ENCODE results near the gene ATP5F1C.
"Not testable (repeated sequence)": the region's sequence is repeated elsewhere in the genome, so short reads cannot be mapped to it uniquely, and the experiment has no call there.

Gene ATP5F1C

DNA sequence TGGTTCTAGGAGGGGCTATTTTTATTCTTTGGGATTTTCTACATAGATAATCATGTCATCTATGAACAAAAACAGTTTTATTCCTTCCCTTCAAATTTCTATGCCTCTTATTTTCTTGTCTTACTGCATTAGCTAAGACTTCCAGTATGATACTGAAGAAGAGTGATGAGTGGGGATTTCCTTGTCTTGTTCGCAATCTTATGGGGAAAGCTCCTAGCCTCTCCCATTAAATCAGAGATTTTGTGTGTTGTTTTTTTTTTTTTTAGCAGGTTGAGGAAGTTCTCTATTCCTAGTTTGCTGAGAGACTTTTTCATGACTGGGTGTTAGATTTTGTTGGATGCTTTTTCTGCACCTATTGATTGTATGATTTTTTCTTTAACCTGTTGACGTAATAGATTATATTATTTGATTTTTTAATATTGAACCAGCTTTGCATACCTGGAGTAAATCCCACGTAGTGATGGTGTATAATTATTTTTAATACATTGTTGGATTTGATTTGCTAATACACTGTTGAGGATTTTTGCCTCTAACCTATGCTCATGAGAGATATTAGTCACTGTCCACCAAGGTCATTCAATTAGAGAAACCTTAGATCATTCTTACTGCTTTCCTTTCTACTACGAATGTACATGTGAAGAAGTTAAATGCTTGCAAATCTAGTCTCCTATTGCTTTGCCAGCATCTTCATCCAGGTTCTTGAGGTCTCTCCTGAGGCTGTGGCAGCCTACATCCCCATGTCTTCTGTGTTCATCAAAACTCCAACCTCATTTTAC lies 6.5 kb downstream of the ATP5F1C start:
- H3K36me3 ChIP-seq (ENCODE audit: control insufficient read depth, insufficient read depth, low read length) = peaks cover 52% of the 10 kb centered on the region
- WGBS, 2 experiments (ENCODE audit: insufficient coverage in 2 of 2) = 80% methylated on average over 1 of the region's 4 CpGs; no CpG with 5 or more reads in 1 of the 2 experiments
- H3K4me3 ChIP-seq (ENCODE audit: extremely low read depth, insufficient read depth, low read length, poor library complexity, severe bottlenecking) = no peak overlapping the region
- H3K27ac ChIP-seq (ENCODE audit: low read depth, low read length, severe bottlenecking) = no peak overlapping the region
- peaks cover 27% of the 10 kb centered on the region for H3K4me1 ChIP-seq (ENCODE audit: control insufficient read depth, insufficient read depth, low read length, poor library complexity, severe bottlenecking)
- no peaks in the 10 kb centered on the region for H3K9me3 ChIP-seq (ENCODE audit: control insufficient read depth, low read length)

DNA sequence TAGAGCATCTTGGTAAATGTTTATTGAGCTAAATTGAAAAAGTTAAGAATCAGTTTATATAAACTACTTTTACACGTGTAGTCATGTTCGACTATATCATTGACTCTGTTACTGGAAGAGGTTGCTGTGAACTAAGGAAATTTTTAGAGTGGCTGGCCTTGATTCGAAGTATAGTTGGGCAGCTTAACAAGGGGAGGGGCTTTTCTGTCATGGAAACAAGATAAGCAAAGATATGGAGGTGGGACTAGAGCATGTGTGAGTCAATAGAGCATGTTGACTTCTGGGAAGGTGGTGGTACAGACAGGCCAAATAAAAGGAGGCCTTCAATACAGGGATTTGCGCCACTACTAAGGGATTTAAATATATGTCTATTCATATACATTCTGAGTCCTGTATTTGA lies 7.6 kb downstream of the ATP5F1C start:
- Histone ChIP-seq H3K4me3 (ENCODE audit: extremely low read depth, insufficient read depth, low read length, poor library complexity, severe bottlenecking) (no peak overlapping the region), H3K27ac (ENCODE audit: low read depth, low read length, severe bottlenecking) (peak overlapping the region; percentile 66), H3K4me1 (ENCODE audit: control insufficient read depth, insufficient read depth, low read length, poor library complexity, severe bottlenecking) (peaks cover 20% of the 10 kb centered on the region), H3K9me3 (ENCODE audit: control insufficient read depth, low read length) (no peaks in the 10 kb centered on the region), H3K36me3 (ENCODE audit: control insufficient read depth, insufficient read depth, low read length) (peaks cover 57% of the 10 kb centered on the region)
- WGBS, 2 experiments (ENCODE audit: insufficient coverage in 2 of 2) = 70 to 83% methylated on average over 2 to 3 of the region's 4 CpGs

DNA sequence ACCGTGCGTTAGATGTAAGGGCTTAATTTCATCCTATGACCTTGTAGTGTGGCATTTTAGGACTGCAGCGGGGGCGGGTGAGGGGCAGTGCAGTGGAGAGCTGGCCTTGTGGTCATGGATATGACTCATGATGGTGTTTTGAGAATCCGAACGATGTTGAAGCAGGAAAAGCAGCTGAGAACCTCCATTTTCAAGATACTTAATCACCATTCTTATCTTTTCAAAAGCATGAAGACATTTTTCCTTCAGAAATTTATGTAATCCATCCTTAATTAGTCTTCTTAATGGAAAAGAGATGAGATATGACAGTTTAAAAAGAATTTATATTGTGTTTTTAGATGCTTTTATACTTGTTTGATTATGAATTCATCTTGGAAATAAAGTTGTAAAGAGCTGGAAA lies 9.6 kb downstream of the ATP5F1C start:
- H3K27ac ChIP-seq (ENCODE audit: low read depth, low read length, severe bottlenecking) = peak overlapping the region; percentile 89
- WGBS, 2 experiments (ENCODE audit: insufficient coverage in 2 of 2) = 74 to 88% methylated on average over 4 of the region's 6 CpGs
- H3K9me3 ChIP-seq (ENCODE audit: control insufficient read depth, low read length) = no peaks in the 10 kb centered on the region
- H3K36me3 ChIP-seq (ENCODE audit: control insufficient read depth, insufficient read depth, low read length) = peaks cover 56% of the 10 kb centered on the region
- no peak overlapping the region for H3K4me3 ChIP-seq (ENCODE audit: extremely low read depth, insufficient read depth, low read length, poor library complexity, severe bottlenecking)
- peaks cover 20% of the 10 kb centered on the region for H3K4me1 ChIP-seq (ENCODE audit: control insufficient read depth, insufficient read depth, low read length, poor library complexity, severe bottlenecking)

GRCh38 chr10:7802606-7803005 lies 14.6 kb downstream of the ATP5F1C start:
- Histone ChIP-seq H3K27ac (ENCODE audit: low read depth, low read length, severe bottlenecking) (no peak overlapping the region), H3K36me3 (ENCODE audit: control insufficient read depth, insufficient read depth, low read length) (peaks cover 90% of the 10 kb centered on the region), H3K9me3 (ENCODE audit: control insufficient read depth, low read length) (no peaks in the 10 kb centered on the region), H3K4me3 (ENCODE audit: extremely low read depth, insufficient read depth, low read length, poor library complexity, severe bottlenecking) (no peak overlapping the region), H3K4me1 (ENCODE audit: control insufficient read depth, insufficient read depth, low read length, poor library complexity, severe bottlenecking) (peaks cover 4% of the 10 kb centered on the region)
- WGBS, 2 experiments (ENCODE audit: insufficient coverage in 2 of 2) = 100% methylated on average over 3 of the region's 4 CpGs

DNA sequence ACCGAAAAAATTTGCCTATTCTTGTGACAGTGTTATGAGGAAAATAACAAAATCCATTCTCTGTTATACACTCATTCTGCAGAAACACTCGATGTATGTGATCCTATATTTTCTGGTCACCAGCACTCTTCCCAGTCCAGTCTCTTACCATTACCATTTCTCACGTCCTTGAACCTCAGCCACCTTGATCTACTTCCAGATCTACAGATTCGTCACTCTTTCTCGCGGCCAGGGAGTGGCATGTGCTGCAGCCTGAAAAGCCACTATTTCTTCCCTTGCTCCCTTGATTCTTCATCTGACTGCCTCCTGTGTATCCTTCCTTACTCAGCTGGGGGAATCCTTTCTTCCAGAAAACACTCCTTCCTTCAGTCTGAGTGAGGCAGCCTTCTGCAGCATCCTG lies 16.2 kb downstream of the ATP5F1C start:
- Histone ChIP-seq H3K9me3 (ENCODE audit: control insufficient read depth, low read length) (no peaks in the 10 kb centered on the region), H3K4me1 (ENCODE audit: control insufficient read depth, insufficient read depth, low read length, poor library complexity, severe bottlenecking) (no peaks in the 10 kb centered on the region), H3K4me3 (ENCODE audit: extremely low read depth, insufficient read depth, low read length, poor library complexity, severe bottlenecking) (no peak overlapping the region), H3K27ac (ENCODE audit: low read depth, low read length, severe bottlenecking) (no peak overlapping the region), H3K36me3 (ENCODE audit: control insufficient read depth, insufficient read depth, low read length) (peaks cover 92% of the 10 kb centered on the region)
- WGBS, 2 experiments (ENCODE audit: insufficient coverage in 2 of 2) = 89 to 94% methylated on average over 5 of the region's 6 CpGs

DNA sequence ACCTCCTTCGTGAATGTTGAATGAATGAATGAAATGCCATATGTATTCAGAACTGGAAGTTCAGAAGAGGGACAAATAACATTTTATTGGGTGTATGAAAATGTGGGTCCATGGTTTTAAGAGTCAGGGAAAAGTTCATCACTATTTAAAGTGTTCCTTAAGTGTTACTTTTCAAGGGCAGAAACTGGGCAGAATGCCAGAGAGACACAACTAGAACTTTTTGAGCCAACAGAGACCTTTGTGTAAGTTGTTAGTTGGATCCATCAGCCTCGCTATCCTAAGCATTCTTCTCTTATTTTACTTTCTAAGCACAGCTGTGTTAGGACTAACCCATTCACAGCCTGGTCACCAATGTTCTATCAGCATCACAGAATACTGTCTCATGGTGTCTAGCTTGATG lies 16.8 kb downstream of the ATP5F1C start:
- no peaks in the 10 kb centered on the region for H3K4me1 ChIP-seq (ENCODE audit: control insufficient read depth, insufficient read depth, low read length, poor library complexity, severe bottlenecking)
- H3K4me3 ChIP-seq (ENCODE audit: extremely low read depth, insufficient read depth, low read length, poor library complexity, severe bottlenecking) = no peak overlapping the region
- no peak overlapping the region for H3K27ac ChIP-seq (ENCODE audit: low read depth, low read length, severe bottlenecking)
- 100% methylated on average over 1 of the region's 2 CpGs; no CpG with 5 or more reads in 1 of the 2 experiments for WGBS, 2 experiments (ENCODE audit: insufficient coverage in 2 of 2)
- peaks cover 87% of the 10 kb centered on the region for H3K36me3 ChIP-seq (ENCODE audit: control insufficient read depth, insufficient read depth, low read length)
- H3K9me3 ChIP-seq (ENCODE audit: control insufficient read depth, low read length) = no peaks in the 10 kb centered on the region

- H3K9me3 ChIP-seq (ENCODE audit: control insufficient read depth, low read length) = no peaks in the 10 kb centered on the region
- H3K4me1 ChIP-seq (ENCODE audit: control insufficient read depth, insufficient read depth, low read length, poor library complexity, severe bottlenecking) = no peaks in the 10 kb centered on the region
- 100% methylated on average over 2 to 3 of the region's 4 CpGs for WGBS, 2 experiments (ENCODE audit: insufficient coverage in 2 of 2)
- no peak overlapping the region for H3K4me3 ChIP-seq (ENCODE audit: extremely low read depth, insufficient read depth, low read length, poor library complexity, severe bottlenecking)
- H3K27ac ChIP-seq (ENCODE audit: low read depth, low read length, severe bottlenecking) = no peak overlapping the region
- peaks cover 52% of the 10 kb centered on the region for H3K36me3 ChIP-seq (ENCODE audit: control insufficient read depth, insufficient read depth, low read length)
Observed at GRCh38 chr10:7808686-7809267, 20.8 kb downstream of the ATP5F1C start.

GRCh38 chr10:7810443-7810842 lies 22.5 kb downstream of the ATP5F1C start:
- Histone ChIP-seq H3K4me1 (ENCODE audit: control insufficient read depth, insufficient read depth, low read length, poor library complexity, severe bottlenecking) (no peaks in the 10 kb centered on the region), H3K36me3 (ENCODE audit: control insufficient read depth, insufficient read depth, low read length) (peaks cover 35% of the 10 kb centered on the region), H3K27ac (ENCODE audit: low read depth, low read length, severe bottlenecking) (no peak overlapping the region), H3K4me3 (ENCODE audit: extremely low read depth, insufficient read depth, low read length, poor library complexity, severe bottlenecking) (no peak overlapping the region), H3K9me3 (ENCODE audit: control insufficient read depth, low read length) (no peaks in the 10 kb centered on the region)
- 93 to 96% methylated on average over 7 of the region's 7 CpGs for whole genome bisulfite sequencing, 2 experiments (ENCODE audit: insufficient coverage in 2 of 2)

DNA sequence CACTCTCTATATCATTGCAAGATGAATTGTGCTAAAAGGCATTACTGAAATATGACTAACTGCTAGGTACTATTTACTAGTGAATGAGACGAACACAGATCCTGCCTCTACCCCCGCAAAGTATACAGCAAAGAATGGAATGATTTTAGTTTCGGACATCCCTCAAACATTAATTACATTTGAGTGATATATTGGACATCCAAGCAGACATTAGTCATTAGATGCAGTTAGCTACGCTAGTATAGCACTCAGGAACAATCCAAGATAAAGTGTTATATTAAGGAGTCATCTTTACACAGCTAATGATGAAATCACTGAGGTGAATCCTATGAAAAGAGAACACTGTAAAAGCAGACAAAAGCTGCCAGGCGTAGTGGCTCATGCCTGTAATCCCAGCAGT lies 23.0 kb downstream of the ATP5F1C start:
- H3K4me3 ChIP-seq (ENCODE audit: extremely low read depth, insufficient read depth, low read length, poor library complexity, severe bottlenecking) = no peak overlapping the region
- H3K4me1 ChIP-seq (ENCODE audit: control insufficient read depth, insufficient read depth, low read length, poor library complexity, severe bottlenecking) = no peaks in the 10 kb centered on the region
- peaks cover 31% of the 10 kb centered on the region for H3K36me3 ChIP-seq (ENCODE audit: control insufficient read depth, insufficient read depth, low read length)
- H3K9me3 ChIP-seq (ENCODE audit: control insufficient read depth, low read length) = no peaks in the 10 kb centered on the region
- WGBS, 2 experiments (ENCODE audit: insufficient coverage in 2 of 2) = 100% methylated on average over 1 of the region's 5 CpGs
- H3K27ac ChIP-seq (ENCODE audit: low read depth, low read length, severe bottlenecking) = no peak overlapping the region

- WGBS, 2 experiments (ENCODE audit: insufficient coverage in 2 of 2) = 75 to 79% methylated on average over 6 to 7 of the region's 7 CpGs
- H3K4me3 ChIP-seq (ENCODE audit: extremely low read depth, insufficient read depth, low read length, poor library complexity, severe bottlenecking); H3K4me1 ChIP-seq (ENCODE audit: control insufficient read depth, insufficient read depth, low read length, poor library complexity, severe bottlenecking); H3K9me3 ChIP-seq (ENCODE audit: control insufficient read depth, low read length); H3K27ac ChIP-seq (ENCODE audit: low read depth, low read length, severe bottlenecking): not testable (repeated sequence)
- H3K36me3 ChIP-seq (ENCODE audit: control insufficient read depth, insufficient read depth, low read length) = peaks cover 23% of the 10 kb centered on the region
Observed at GRCh38 chr10:7811743-7812142, 23.8 kb downstream of the ATP5F1C start.

DNA sequence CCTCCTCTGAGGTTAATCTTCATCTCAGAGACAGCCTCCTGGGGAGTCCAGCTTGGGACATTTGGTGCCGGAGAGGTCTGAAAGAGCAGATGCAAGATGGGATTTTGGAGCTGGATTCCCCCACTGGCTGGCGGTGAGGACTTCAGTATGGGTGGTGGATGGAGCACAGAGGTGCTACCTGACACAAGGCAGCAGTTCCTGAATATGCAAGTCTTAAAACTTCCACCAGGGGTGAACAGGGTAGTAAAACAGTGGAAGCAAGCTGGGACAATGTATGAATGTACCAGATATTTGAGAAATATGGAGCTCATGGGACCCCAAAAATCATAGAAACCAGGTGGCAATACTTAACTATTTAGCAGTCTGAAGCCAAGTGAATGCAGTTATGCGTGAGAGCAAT lies 25.5 kb downstream of the ATP5F1C start:
- WGBS, 2 experiments (ENCODE audit: insufficient coverage in 2 of 2) = 67% methylated on average over 3 of the region's 3 CpGs
- Histone ChIP-seq H3K27ac (ENCODE audit: low read depth, low read length, severe bottlenecking) (no peak overlapping the region), H3K4me3 (ENCODE audit: extremely low read depth, insufficient read depth, low read length, poor library complexity, severe bottlenecking) (no peak overlapping the region), H3K36me3 (ENCODE audit: control insufficient read depth, insufficient read depth, low read length) (peaks cover 7% of the 10 kb centered on the region), H3K9me3 (ENCODE audit: control insufficient read depth, low read length) (no peaks in the 10 kb centered on the region), H3K4me1 (ENCODE audit: control insufficient read depth, insufficient read depth, low read length, poor library complexity, severe bottlenecking) (no peaks in the 10 kb centered on the region)
